Neural progenitor cell (in vitro differentiated cells): ENCODE data around the gene ILF3. TPM values are rescaled to one million over a fixed set of nuclear protein-coding genes. Genes with fewer than 3 reads are reported as not detected.

ENCODE experiments used
- DNase-seq: peaks from one replicate; pipeline ENCODE4 v3.0.0-alpha.2; 2016; ENCODE audit warnings: low spot score
- H2AFZ ChIP-seq: fragments of 200-600 bp; sonication (generic); replicated peaks from 2 replicates; pipeline ENCODE4 v1.6.1; 2016; ENCODE audit warnings: antibody characterized with exemption
- H3F3A ChIP-seq: fragments of 200-600 bp; sonication (generic); 2 replicates; pipeline ENCODE4 v1.6.1; 2016; ENCODE audit warnings: antibody characterized with exemption, low read depth
- H3K27ac ChIP-seq: fragments of 200-600 bp; sonication (generic); 2 replicates; pipeline ENCODE4 v1.5.1; 2016; ENCODE audit warnings: mild to moderate bottlenecking
- H3K27me3 ChIP-seq: fragments of 200-600 bp; sonication (generic); 2 replicates; pipeline ENCODE4 v1.6.1; 2016; ENCODE audit warnings: mild to moderate bottlenecking, moderate library complexity
- H3K36me3 ChIP-seq: fragments of 200-600 bp; sonication (generic); 2 replicates; pipeline ENCODE4 v1.5.1; 2016
- H3K4me1 ChIP-seq: fragments of 200-600 bp; sonication (generic); 2 replicates; pipeline ENCODE4 v1.6.1; 2016; ENCODE audit warnings: mixed run types
- H3K4me2 ChIP-seq: fragments of 200-600 bp; sonication (generic); 2 replicates; pipeline ENCODE4 v1.6.1; 2016
- H3K4me3 ChIP-seq: fragments of 200-600 bp; sonication (generic); 2 replicates; pipeline ENCODE4 v1.5.1; 2016
- H3K79me2 ChIP-seq: fragments of 200-600 bp; sonication (generic); 2 replicates; pipeline ENCODE4 v1.6.1; 2016; ENCODE audit warnings: low read depth
- H3K9ac ChIP-seq: fragments of 200-600 bp; sonication (generic); 2 replicates; pipeline ENCODE4 v1.6.1; 2016
- H3K9me3 ChIP-seq: fragments of 200-600 bp; sonication (generic); 2 replicates; pipeline ENCODE4 v1.5.1; 2016; ENCODE audit warnings: low read depth
- H4K20me1 ChIP-seq: fragments of 200-600 bp; sonication (generic); 2 replicates; pipeline ENCODE4 v1.6.1; 2016; ENCODE audit warnings: low read depth
- H3K27ac Mint-ChIP-seq: 3 replicates; pipeline ENCODE4 v1.8.0; 2021; ENCODE audit warnings: mixed read lengths
- H3K27me3 Mint-ChIP-seq: 2 replicates; pipeline ENCODE4 v1.8.0; 2022; ENCODE audit warnings: low read depth, mild to moderate bottlenecking, inconsistent platforms, moderate library complexity, mixed read lengths; ENCODE audit not compliant: insufficient read depth
- H3K36me3 Mint-ChIP-seq: 3 replicates; pipeline ENCODE4 v1.8.0; 2021; ENCODE audit warnings: mixed read lengths
- H3K4me1 Mint-ChIP-seq: 3 replicates; pipeline ENCODE4 v1.8.0; 2021; ENCODE audit warnings: mixed read lengths
- H3K4me3 Mint-ChIP-seq: 3 replicates; pipeline ENCODE4 v1.8.0; 2021; ENCODE audit warnings: mild to moderate bottlenecking, moderate library complexity, mixed read lengths
- H3K9me3 Mint-ChIP-seq: 3 replicates; pipeline ENCODE4 v1.8.0; 2020; ENCODE audit warnings: mixed read lengths
- EZH2 ChIP-seq: fragments of 200-600 bp; sonication (generic); IDR thresholded peaks from 2 replicates; pipeline ENCODE4 v1.6.1; 2017; ENCODE audit warnings: antibody characterized with exemption, mild to moderate bottlenecking, moderate library complexity
- EZH2phosphoT487 ChIP-seq: fragments of 200-600 bp; sonication (generic); IDR thresholded peaks from 2 replicates; pipeline ENCODE4 v1.6.1; 2017; ENCODE audit warnings: antibody characterized with exemption
- total RNA-seq: library from RNA; depleted of rRNA; stranded (reverse); fragments of >200 nt; gene quantifications from 2 replicates; pipeline ENCODE4 v1.2.3, GENCODE V29; 2015; ENCODE audit warnings: low replicate concordance
- TF ChIP-seq, protein P1 (sequence below): fragments of 200-600 bp; sonication (generic); IDR thresholded peaks from 2 replicates; pipeline ENCODE4 v1.5.1; 2017; ENCODE audit warnings: antibody characterized with exemption, mild to moderate bottlenecking

ILF3 gene
- total RNA-seq, 1 donor from 2014 or later, result 477 TPM

DNA sequence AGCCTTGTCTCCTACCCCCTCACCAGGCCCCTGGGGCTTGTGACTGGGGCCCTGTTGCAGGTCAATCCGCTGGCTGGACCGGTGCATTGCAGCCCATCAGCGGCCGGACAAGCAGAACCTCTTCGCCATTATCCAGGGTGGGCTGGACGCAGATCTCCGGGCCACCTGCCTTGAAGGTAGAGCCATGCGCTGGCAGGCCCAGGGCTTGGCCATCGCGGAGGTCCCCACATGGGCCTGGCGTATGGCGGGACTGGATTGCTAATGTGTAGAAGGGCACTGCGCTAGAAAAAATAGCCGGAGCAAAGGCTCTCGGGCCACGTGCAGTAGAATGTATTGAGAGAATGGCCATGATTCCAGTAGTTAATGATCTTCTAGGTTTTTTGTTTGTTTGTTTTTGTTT lies 53.3 kb downstream of the ILF3 start:
- no peak overlapping the region for H3K27ac Mint-ChIP-seq
- Histone ChIP-seq H3F3A (no peaks in the 10 kb centered on the region), H4K20me1 (no peaks in the 10 kb centered on the region), H3K27ac (no peak overlapping the region), H3K36me3 (no peaks in the 10 kb centered on the region), H3K9ac (no peak overlapping the region), H3K79me2 (no peaks in the 10 kb centered on the region), H3K9me3 (no peaks in the 10 kb centered on the region), H3K4me3 (no peak overlapping the region), H2AFZ (no peak overlapping the region), H3K4me2 (no peak overlapping the region), H3K27me3 (no peaks in the 10 kb centered on the region), H3K4me1 (no peaks in the 10 kb centered on the region)
- no peaks in the 10 kb centered on the region for H3K4me1 Mint-ChIP-seq
- no peak for DNase-seq
- no peak overlapping the region for H3K4me3 Mint-ChIP-seq
- peaks cover 6% of the 10 kb centered on the region for H3K36me3 Mint-ChIP-seq
- H3K9me3 Mint-ChIP-seq, result no peaks in the 10 kb centered on the region
- TF ChIP-seq EZH2phosphoT487, result no peak
- TF ChIP-seq, protein P1, sequence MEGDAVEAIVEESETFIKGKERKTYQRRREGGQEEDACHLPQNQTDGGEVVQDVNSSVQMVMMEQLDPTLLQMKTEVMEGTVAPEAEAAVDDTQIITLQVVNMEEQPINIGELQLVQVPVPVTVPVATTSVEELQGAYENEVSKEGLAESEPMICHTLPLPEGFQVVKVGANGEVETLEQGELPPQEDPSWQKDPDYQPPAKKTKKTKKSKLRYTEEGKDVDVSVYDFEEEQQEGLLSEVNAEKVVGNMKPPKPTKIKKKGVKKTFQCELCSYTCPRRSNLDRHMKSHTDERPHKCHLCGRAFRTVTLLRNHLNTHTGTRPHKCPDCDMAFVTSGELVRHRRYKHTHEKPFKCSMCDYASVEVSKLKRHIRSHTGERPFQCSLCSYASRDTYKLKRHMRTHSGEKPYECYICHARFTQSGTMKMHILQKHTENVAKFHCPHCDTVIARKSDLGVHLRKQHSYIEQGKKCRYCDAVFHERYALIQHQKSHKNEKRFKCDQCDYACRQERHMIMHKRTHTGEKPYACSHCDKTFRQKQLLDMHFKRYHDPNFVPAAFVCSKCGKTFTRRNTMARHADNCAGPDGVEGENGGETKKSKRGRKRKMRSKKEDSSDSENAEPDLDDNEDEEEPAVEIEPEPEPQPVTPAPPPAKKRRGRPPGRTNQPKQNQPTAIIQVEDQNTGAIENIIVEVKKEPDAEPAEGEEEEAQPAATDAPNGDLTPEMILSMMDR, result no peak
- TF ChIP-seq EZH2, result no peak
- peaks cover 2% of the 10 kb centered on the region for H3K27me3 Mint-ChIP-seq

DNA sequence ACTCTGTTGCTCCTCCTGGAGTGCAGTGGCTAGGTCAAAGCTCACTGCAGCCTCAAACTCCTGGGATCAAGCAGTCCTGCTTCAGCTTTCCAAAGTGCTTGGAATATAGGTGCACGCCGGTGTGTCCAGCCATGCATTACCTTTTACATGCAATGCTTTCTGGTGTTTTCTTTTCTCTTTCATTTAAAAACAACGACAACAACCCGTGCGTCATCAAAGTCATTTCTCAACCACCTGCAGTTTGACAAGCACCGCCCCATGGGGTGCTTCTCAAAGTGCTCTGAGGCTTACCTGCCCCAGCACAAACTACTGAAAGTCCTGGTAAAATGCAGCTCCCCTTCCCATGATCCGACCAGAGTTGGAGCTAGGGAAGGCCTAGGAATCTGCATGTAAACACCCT lies 54.1 kb downstream of the ILF3 start:
- Histone ChIP-seq H4K20me1 (no peaks in the 10 kb centered on the region), H3K4me1 (no peaks in the 10 kb centered on the region), H3K27me3 (no peaks in the 10 kb centered on the region), H3K9me3 (no peaks in the 10 kb centered on the region), H3F3A (no peaks in the 10 kb centered on the region), H3K4me3 (no peak overlapping the region), H3K36me3 (no peaks in the 10 kb centered on the region), H2AFZ (no peak overlapping the region), H3K27ac (no peak overlapping the region), H3K9ac (no peak overlapping the region), H3K79me2 (no peaks in the 10 kb centered on the region), H3K4me2 (no peak overlapping the region)
- peaks cover 2% of the 10 kb centered on the region for H3K27me3 Mint-ChIP-seq
- TF ChIP-seq, protein P1, result no peak
- TF ChIP-seq EZH2phosphoT487, result no peak
- no peak for TF ChIP-seq EZH2
- H3K9me3 Mint-ChIP-seq, result no peaks in the 10 kb centered on the region
- no peak overlapping the region for H3K27ac Mint-ChIP-seq
- H3K4me1 Mint-ChIP-seq, result no peaks in the 10 kb centered on the region
- DNase-seq, result no peak
- H3K36me3 Mint-ChIP-seq, result peaks cover 6% of the 10 kb centered on the region
- no peak overlapping the region for H3K4me3 Mint-ChIP-seq

DNA sequence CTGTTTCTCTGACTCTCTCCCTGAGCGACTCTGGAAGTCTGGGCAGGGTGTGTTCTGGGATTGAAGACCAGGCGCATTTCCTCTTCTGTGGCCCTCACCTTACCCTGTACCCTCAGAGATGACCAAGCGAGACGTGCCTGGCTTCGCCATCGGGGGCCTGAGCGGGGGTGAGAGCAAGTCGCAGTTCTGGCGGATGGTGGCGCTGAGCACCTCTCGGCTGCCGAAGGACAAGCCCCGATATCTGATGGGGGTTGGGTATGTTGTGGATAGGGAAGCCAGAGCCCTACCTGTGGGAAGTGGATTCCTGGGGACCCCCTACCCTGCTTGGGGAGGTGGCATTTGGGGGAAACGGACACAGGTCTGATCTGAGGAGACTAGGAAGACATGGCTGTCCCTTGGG lies 57.9 kb downstream of the ILF3 start:
- H3K9ac ChIP-seq, result no peak overlapping the region
- no peaks in the 10 kb centered on the region for H3K27me3 ChIP-seq
- TF ChIP-seq EZH2 (no peak), EZH2phosphoT487 (no peak)
- TF ChIP-seq, protein P1, result no peak
- H3K27ac ChIP-seq, result no peak overlapping the region
- Mint-ChIP-seq H3K4me3 (no peak overlapping the region), H3K27ac (no peak overlapping the region), H3K9me3 (no peaks in the 10 kb centered on the region), H3K36me3 (peaks cover 5% of the 10 kb centered on the region), H3K4me1 (peaks cover 4% of the 10 kb centered on the region), H3K27me3 (peaks cover 2% of the 10 kb centered on the region)
- H3F3A ChIP-seq, result peaks cover 9% of the 10 kb centered on the region
- H2AFZ ChIP-seq, result no peak overlapping the region
- H3K4me3 ChIP-seq, result no peak overlapping the region
- no peaks in the 10 kb centered on the region for H3K9me3 ChIP-seq
- no peaks in the 10 kb centered on the region for H3K79me2 ChIP-seq
- DNase-seq, result no peak
- no peaks in the 10 kb centered on the region for H4K20me1 ChIP-seq
- no peaks in the 10 kb centered on the region for H3K4me1 ChIP-seq
- no peak overlapping the region for H3K4me2 ChIP-seq
- no peaks in the 10 kb centered on the region for H3K36me3 ChIP-seq

DNA sequence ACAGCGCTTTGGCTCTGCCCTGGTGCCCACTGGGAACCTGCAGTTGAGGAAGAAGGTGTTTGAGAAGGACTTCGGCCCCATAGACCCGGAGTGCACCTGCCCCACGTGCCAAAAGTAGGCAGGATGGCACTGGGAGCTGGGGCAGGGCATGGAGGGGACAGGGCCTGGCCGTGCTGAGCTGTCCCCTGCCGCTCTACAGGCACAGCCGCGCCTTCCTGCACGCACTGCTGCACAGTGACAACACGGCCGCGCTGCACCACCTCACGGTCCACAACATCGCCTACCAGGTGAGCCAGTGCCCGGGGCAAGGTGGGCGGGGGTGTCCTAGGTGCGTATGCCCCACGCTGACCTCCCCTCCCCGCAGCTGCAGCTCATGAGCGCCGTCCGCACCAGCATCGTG lies 58.6 kb downstream of the ILF3 start:
- Mint-ChIP-seq H3K27ac (no peak overlapping the region), H3K4me3 (no peak overlapping the region), H3K36me3 (peaks cover 5% of the 10 kb centered on the region), H3K4me1 (peaks cover 7% of the 10 kb centered on the region), H3K9me3 (no peaks in the 10 kb centered on the region), H3K27me3 (peaks cover 2% of the 10 kb centered on the region)
- no peaks in the 10 kb centered on the region for H3K79me2 ChIP-seq
- H3K36me3 ChIP-seq, result no peaks in the 10 kb centered on the region
- no peak overlapping the region for H3K9ac ChIP-seq
- no peaks in the 10 kb centered on the region for H3K9me3 ChIP-seq
- DNase-seq, result no peak
- H3K4me3 ChIP-seq, result no peak overlapping the region
- TF ChIP-seq, protein P1, result no peak
- no peak for TF ChIP-seq EZH2
- no peak for TF ChIP-seq EZH2phosphoT487
- H3K4me2 ChIP-seq, result no peak overlapping the region
- peaks cover 11% of the 10 kb centered on the region for H3F3A ChIP-seq
- no peak overlapping the region for H2AFZ ChIP-seq
- H3K27me3 ChIP-seq, result no peaks in the 10 kb centered on the region
- no peak overlapping the region for H3K27ac ChIP-seq
- no peaks in the 10 kb centered on the region for H4K20me1 ChIP-seq
- no peaks in the 10 kb centered on the region for H3K4me1 ChIP-seq
